GM18517 (cell line): Measurements from ENCODE around the gene TOM1L2.
"Not testable (repeated sequence)": the region's sequence is repeated elsewhere in the genome, so short reads cannot be mapped to it uniquely, and the experiment has no call there.

ENCODE experiments used
- ATAC-seq: cut with Tn5 transposase; IDR thresholded peaks from one replicate; pipeline ENCODE4 v1.9.1; 2021; ENCODE audit warnings: mild to moderate bottlenecking, moderate library complexity; ENCODE audit not compliant: unreplicated experiment

Gene TOM1L2

GRCh38 chr17:17810895-17811248 lies 161.3 kb downstream of the TOM1L2 start:
- no peak for ATAC-seq

- no peak for ATAC-seq
These were observed 161.9 kb downstream of the TOM1L2 start for GRCh38 chr17:17810084-17810894.

- no peak for ATAC-seq
These were observed 162.6 kb downstream of the TOM1L2 start for GRCh38 chr17:17809531-17810083.

GRCh38 chr17:17808706-17809432 lies 163.3 kb downstream of the TOM1L2 start:
- ATAC-seq = no peak

- not testable (repeated sequence) for ATAC-seq
These were observed 164.0 kb downstream of the TOM1L2 start for GRCh38 chr17:17808200-17808599.

- ATAC-seq = no peak
These were observed 164.8 kb downstream of the TOM1L2 start for GRCh38 chr17:17807440-17807839.

- ATAC-seq = no peak
These were observed 165.5 kb downstream of the TOM1L2 start for GRCh38 chr17:17806611-17807274.

- ATAC-seq = no peak
These were observed 166.2 kb downstream of the TOM1L2 start for GRCh38 chr17:17806035-17806434.

GRCh38 chr17:17805575-17805974 lies 166.6 kb downstream of the TOM1L2 start:
- ATAC-seq = no peak

- ATAC-seq = no peak
These were observed 168.2 kb downstream of the TOM1L2 start for GRCh38 chr17:17804007-17804406.

- ATAC-seq = no peak
These were observed 170.3 kb downstream of the TOM1L2 start for GRCh38 chr17:17801800-17802481.

GRCh38 chr17:17800504-17801021 lies 171.6 kb downstream of the TOM1L2 start:
- ATAC-seq = no peak

- ATAC-seq = no peak
These were observed 173.5 kb downstream of the TOM1L2 start for GRCh38 chr17:17798573-17799255.

GRCh38 chr17:17798010-17798556 lies 174.1 kb downstream of the TOM1L2 start:
- no peak for ATAC-seq

- no peak for ATAC-seq
These were observed 174.9 kb downstream of the TOM1L2 start for GRCh38 chr17:17797119-17797809.

- ATAC-seq = no peak
These were observed 175.5 kb downstream of the TOM1L2 start for GRCh38 chr17:17796787-17797061.

GRCh38 chr17:17795946-17796786 lies 176.0 kb downstream of the TOM1L2 start:
- ATAC-seq = no peak

GRCh38 chr17:17795296-17795695 lies 176.9 kb downstream of the TOM1L2 start:
- ATAC-seq = no peak

GRCh38 chr17:17794382-17794781 lies 177.8 kb downstream of the TOM1L2 start:
- no peak for ATAC-seq
